Esophagus (tissue), 2 donors: ENCODE data around the gene HELLS. TPM values are rescaled to one million over a fixed set of nuclear protein-coding genes. Genes with fewer than 3 reads are reported as not detected.

Experiments used
- polyA plus RNA-seq, 2 donors: library from polyadenylated mRNA; stranded (reverse); fragments of 200-250 nt; gene quantifications; one replicate each; pipeline ENCODE4 v1.2.3, GENCODE V29; 2013
- donor health status: healthy with polysubstance abuse.
- donor health status: Bipolar disorder and iron deficiency.

The HELLS gene
- polyA plus RNA-seq, 2 donors = 6.3 to 12.0 TPM

Other genes starting within 250 kb of the HELLS start
- 1 to 10 TPM; 4.8 to 5.3 TPM for gene NOC3L, start 182.8 kb upstream of the HELLS start, polyA plus RNA-seq
- gene TBC1D12, start 143.2 kb upstream of the HELLS start, polyA plus RNA-seq = 1 to 10 TPM; 4.0 to 9.1 TPM
- 10 to 100 TPM; 17.3 to 28.0 TPM for gene CYP2C18, start 137.9 kb downstream of the HELLS start, polyA plus RNA-seq
- 1 to 10 TPM in 1 of 2 donors, under 1 TPM in 1; 0.35 to 3.0 TPM for gene CYP2C19, start 216.9 kb downstream of the HELLS start, polyA plus RNA-seq